Thymus (tissue), 11 donors: ENCODE data around the gene BUB1B. TPM values are rescaled to one million over a fixed set of nuclear protein-coding genes. Genes with fewer than 3 reads are reported as not detected.
A peak's percentile ranks its signal among the peaks of the same experiment; 100 is the strongest.

Source experiments
- DNase-seq, 9 donors: peaks; one replicate each; pipeline ENCODE4 v3.0.0-alpha.2; 2013; ENCODE audit warnings: low spot score in 9 of 9, low read depth in 6 of 9, missing footprints in 1 of 9
- H3K27ac ChIP-seq, 2 donors: one replicate each; pipeline ENCODE4 v1.5.1; 2013; ENCODE audit warnings: control low read depth in 1 of 2, low read depth in 1 of 2, low read length in 1 of 2, mild to moderate bottlenecking in 1 of 2, moderate library complexity in 1 of 2
- H3K27me3 ChIP-seq, 2 donors: one replicate each; pipeline ENCODE4 v1.5.1; 2013; ENCODE audit warnings: low read length in 1 of 2; ENCODE audit not compliant: control insufficient read depth in 2 of 2, insufficient read depth in 1 of 2
- H3K36me3 ChIP-seq, 2 donors: one replicate each; pipeline ENCODE4 v1.5.1; 2013; ENCODE audit warnings: low read length in 1 of 2, mild to moderate bottlenecking in 1 of 2, moderate library complexity in 1 of 2; ENCODE audit not compliant: control insufficient read depth in 2 of 2, insufficient read depth in 2 of 2
- H3K4me1 ChIP-seq, 2 donors: one replicate each; pipeline ENCODE4 v1.5.1; 2013; ENCODE audit warnings: low read length in 2 of 2; ENCODE audit not compliant: control insufficient read depth in 2 of 2, insufficient read depth in 2 of 2
- H3K4me3 ChIP-seq, 2 donors: one replicate each; pipeline ENCODE4 v1.5.1; 2013; ENCODE audit warnings: low read length in 2 of 2, control low read depth in 1 of 2, mild to moderate bottlenecking in 1 of 2
- H3K9me3 ChIP-seq, 2 donors: one replicate each; pipeline ENCODE4 v1.5.1; 2013; ENCODE audit warnings: low read length in 1 of 2, mild to moderate bottlenecking in 1 of 2; ENCODE audit not compliant: control insufficient read depth in 2 of 2, insufficient read depth in 1 of 2
- WGBS: extraction: QIAGEN DNeasy Blood & Tissue Kit; methylation state at CpG from one replicate; pipeline ENCODE4 v1.1.7; 2013; 5-methylcytosine and 5-hydroxymethylcytosine counted together
- polyA plus RNA-seq: library from polyadenylated mRNA; stranded (reverse); fragments of 200-250 nt; gene quantifications from one replicate; pipeline ENCODE4 v1.2.3, GENCODE V29; 2013
- total RNA-seq: library from RNA; stranded (reverse); fragments of 120-200 nt; gene quantifications from one replicate; pipeline ENCODE4 v1.2.4, GENCODE V29; 2013
- donor health status: healthy.

The BUB1B gene
- total and polyA plus RNA-seq, 2 donors, result 7.3 to 48.3 TPM

DNA sequence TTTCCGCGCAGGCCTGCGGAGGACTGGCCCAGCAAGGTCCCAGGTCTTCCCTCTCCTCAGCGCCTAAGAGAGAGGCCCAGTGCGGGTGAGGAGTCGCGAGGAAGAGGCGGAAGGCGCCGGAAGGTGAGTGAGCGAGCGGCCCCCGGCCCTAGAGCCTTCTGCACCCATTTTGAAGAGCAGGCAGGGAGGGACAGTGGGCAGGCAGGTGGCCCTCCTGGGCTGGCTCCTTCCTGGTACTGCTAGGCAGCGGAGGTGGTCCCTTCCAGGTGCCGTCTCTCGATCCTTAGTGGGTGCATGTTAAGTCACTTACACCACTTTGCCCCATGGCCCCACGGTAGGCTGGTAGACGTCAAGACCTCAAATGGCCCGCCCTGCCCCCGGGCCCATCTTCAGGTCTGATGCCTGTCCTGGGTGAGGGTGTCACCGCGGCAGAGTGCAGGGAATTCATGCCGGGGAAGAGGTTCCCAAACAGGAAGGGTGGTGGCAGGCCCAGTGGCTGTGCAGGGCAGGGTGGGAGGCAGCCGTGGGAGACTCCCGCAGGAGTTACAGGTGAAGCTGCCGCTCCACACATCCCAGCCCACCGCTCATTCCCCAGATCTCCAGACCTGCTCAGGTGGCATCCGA is 92.4 kb downstream of the BUB1B start:
- Histone ChIP-seq H3K36me3 (no peaks in the 10 kb centered on the region), H3K4me1 (peaks cover 9 to 11% of the 10 kb centered on the region in 2 donors), H3K27ac (no peak overlapping the region), H3K27me3 (peaks cover 29 to 69% of the 10 kb centered on the region in 2 donors), H3K4me3 (peak overlapping the region; percentile 29 to 54), H3K9me3 (no peaks in the 10 kb centered on the region)
- no peak for DNase-seq
- WGBS, result 44% methylated on average over 28 of the region's 28 CpGs

DNA sequence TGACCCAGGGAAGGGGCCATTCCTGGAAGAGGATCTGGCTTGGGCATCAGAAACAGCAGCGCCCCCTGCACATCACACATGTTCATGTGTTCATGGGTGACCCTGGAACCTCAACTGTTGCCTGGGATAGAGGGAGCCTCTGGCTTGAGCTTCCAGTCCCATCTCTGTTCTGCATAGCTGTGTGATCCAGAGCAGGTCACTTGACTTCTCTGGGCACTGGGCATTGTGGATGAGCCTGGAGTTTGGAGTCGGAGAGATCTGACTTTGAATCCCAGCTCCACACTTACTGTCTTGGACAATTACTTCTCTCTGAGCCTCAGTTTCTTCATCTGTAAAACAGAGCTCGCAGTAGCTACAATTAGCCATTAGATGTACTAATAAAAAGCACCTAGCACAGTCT is 93.6 kb downstream of the BUB1B start:
- DNase-seq, result no peak
- Histone ChIP-seq H3K4me1 (peaks cover 9 to 11% of the 10 kb centered on the region in 2 donors), H3K27me3 (peaks cover 29 to 71% of the 10 kb centered on the region in 2 donors), H3K9me3 (no peaks in the 10 kb centered on the region), H3K4me3 (no peak overlapping the region), H3K27ac (no peak overlapping the region), H3K36me3 (no peaks in the 10 kb centered on the region)
- WGBS, result 98% methylated on average over 3 of the region's 3 CpGs

DNA sequence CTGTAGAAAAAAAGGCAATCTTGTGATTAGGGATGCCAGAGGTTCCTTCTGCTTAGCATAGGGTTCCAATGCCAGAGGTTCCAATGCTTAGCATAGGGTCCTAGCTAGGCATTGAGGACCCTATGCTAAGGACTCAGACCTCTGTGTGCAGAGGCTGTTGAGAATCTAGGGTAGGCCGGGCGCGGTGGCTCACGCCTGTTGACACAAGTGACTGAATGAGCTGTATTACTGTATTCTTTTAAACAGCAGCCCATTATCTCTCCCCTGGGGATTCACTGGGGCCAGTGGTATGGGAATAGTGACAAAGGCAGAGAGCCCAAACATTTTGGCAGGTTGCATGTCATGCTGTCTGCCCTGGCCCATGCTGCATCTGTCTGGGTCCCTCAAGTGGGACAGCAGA is 94.2 kb downstream of the BUB1B start:
- Histone ChIP-seq H3K36me3 (no peaks in the 10 kb centered on the region), H3K4me1 (peaks cover 9 to 11% of the 10 kb centered on the region in 2 donors), H3K9me3 (no peaks in the 10 kb centered on the region), H3K27ac (no peak overlapping the region), H3K4me3 (no peak overlapping the region), H3K27me3 (peaks cover 29 to 68% of the 10 kb centered on the region in 2 donors)
- 99% methylated on average over 4 of the region's 4 CpGs for WGBS
- no peak for DNase-seq

DNA sequence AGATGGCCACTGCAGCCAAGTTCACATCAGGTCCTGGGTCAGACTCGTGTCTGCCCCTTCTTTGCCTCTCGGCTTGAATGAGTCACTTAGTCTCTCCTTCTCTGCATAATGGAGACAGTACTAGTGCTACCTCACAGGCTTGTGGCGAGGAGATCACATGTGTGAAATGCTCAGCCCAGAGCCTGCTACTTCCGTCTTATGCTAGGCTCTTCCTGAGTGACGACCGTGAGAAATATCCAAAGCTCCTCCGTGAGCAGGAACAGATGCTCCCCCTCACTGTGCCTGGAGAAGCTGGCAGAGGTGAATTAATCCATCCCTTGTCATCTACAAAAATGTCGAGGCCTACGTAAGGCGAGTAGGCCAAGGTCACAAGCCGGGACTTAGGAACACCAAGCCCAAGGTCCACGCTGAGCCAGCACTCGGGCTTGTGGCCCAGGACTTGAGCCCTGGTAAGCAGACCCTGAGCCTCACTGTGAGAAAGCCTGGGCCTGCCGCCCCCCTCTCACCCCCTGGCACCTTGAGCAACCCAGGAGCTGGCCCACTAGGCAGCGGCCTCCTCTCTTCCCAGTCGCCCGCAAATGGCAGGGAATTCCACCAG is 95.9 kb downstream of the BUB1B start:
- no peak for DNase-seq
- WGBS, result 94% methylated on average over 17 of the region's 17 CpGs
- Histone ChIP-seq H3K27ac (no peak overlapping the region), H3K9me3 (no peaks in the 10 kb centered on the region), H3K27me3 (peaks cover 19 to 52% of the 10 kb centered on the region in 2 donors), H3K4me1 (peaks cover 9 to 11% of the 10 kb centered on the region in 2 donors), H3K36me3 (no peaks in the 10 kb centered on the region), H3K4me3 (no peak overlapping the region)

DNA sequence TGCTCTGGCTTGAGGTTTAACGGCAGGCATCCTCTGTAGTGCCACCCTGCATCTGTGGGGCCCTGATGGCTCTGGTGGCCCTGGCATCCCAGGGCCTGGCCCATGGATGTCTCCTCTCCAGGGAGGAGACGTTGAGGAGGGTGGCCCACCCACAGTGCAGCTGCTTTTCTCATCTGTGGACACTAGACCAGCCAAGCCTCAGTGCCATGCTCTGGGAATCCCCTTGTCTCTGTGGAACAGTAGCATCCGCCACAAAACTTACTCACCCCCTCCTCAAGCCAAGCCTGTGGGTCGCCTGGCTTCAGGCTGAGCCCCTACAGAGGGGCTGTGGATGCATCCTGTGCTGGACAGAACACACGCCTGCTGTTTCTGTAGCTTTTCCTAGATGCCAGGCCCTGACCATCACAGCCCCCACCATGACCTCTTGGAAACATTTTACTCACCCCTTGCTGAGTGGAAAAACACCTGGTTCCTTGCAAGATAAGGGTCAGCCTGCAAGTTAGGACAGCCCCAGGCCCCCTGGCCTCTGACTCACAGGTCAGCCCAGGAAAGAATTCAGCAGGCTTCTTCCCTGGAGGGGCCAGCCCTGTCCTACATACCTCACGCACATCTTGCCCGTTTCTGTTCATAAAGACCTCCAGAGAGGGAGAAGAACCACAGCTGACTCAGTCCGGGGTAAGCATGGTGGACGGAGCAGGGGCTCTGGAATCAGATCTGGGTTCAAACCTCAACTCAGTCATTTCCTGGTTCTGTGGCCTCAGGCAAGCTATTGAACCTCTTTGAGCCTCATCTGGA is 97.0 kb downstream of the BUB1B start:
- no peaks in the 10 kb centered on the region for H3K9me3 ChIP-seq
- H3K27ac ChIP-seq, result no peak overlapping the region
- no peak overlapping the region for H3K4me3 ChIP-seq
- no peak for DNase-seq
- 97% methylated on average over 9 of the region's 9 CpGs for WGBS
- H3K27me3 ChIP-seq, result peaks cover 8 to 40% of the 10 kb centered on the region in 2 donors
- peaks cover 3 to 5% of the 10 kb centered on the region in 2 donors for H3K4me1 ChIP-seq
- no peaks in the 10 kb centered on the region for H3K36me3 ChIP-seq

DNA sequence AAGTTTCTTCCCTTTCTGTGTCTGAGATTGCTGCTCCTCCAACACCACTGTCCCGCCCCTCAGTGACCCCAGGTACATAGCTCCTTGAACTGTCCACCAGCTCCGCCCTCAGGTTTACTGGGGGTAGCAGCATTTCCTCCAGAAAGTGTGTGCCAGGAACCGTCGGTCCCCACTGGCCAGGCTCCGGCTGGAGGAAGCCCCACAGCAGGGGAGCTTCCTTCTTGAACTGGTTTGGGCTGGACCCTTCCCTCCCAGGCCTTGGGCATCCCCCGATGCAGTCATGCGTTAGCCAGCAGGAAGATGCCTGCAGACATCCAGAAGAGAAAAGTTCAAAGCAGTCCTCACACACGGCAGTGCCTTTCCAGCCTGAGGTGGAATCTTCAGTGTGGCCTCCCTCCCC is 97.7 kb downstream of the BUB1B start:
- Histone ChIP-seq H3K4me1 (peaks cover 0 to under 1% of the 10 kb centered on the region in 2 donors), H3K4me3 (no peak overlapping the region), H3K27ac (no peak overlapping the region), H3K36me3 (no peaks in the 10 kb centered on the region), H3K9me3 (no peaks in the 10 kb centered on the region), H3K27me3 (peaks cover 1 to 34% of the 10 kb centered on the region in 2 donors)
- 78% methylated on average over 8 of the region's 8 CpGs for WGBS
- DNase-seq, result no peak

DNA sequence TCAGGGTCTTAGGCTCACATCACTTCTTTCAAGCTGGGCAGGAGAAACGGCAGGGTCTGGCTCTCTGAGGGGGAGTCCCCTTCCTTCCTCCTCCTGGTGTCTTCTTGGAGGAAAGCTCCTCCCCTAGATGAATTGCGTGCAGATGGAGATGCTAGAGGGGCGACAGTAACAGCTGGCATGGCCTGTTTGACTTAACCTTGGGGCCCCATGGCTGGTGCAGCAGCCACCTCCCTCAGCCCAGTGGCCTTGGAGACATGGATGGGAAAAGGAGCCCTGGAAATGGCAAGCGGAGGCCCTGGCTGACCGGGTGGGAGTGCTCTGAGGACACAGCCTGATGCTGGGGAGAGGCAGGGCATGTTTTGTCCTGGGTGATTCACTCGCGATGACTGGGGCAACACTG is 98.2 kb downstream of the BUB1B start:
- Histone ChIP-seq H3K4me1 (no peaks in the 10 kb centered on the region), H3K36me3 (no peaks in the 10 kb centered on the region), H3K9me3 (no peaks in the 10 kb centered on the region), H3K4me3 (no peak overlapping the region), H3K27ac (no peak overlapping the region), H3K27me3 (peaks cover 0 to 29% of the 10 kb centered on the region in 2 donors)
- WGBS, result 68% methylated on average over 7 of the region's 7 CpGs
- no peak for DNase-seq

DNA sequence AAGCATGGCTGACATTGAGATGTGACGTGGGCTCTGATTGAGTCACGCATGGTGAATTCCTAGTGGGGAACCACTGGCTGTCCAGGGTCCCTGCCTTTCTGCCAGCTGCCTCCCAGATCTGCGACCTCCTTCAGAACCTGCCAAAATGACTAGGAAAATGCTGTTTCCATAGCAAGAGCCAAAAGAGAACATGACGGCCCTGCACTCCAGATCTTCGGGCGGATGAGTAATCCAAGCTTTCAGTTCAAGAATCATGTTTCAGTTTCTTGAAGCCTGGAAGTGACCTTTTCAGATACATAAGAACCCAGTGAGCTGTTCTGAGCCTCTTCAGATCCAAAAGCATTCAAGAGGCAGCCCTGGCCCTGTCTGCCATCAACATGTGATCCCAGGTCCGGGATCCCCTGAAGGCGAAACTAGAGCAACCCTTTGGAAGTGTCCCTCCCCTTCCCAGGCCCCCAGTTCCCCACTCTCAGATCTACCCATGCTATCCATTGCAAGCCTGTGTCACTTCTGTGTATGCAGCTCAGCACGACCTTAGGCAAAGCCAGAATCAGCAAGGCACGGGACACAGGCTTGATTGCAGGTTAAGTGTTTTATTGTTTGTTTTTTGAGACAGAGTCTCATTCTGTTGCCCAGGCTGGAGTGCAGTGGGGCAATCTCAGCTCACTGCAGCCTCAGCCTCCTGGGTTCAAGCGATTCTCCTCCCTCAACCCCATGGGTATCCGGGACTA is 102.3 kb downstream of the BUB1B start:
- Histone ChIP-seq H3K4me3 (no peak overlapping the region), H3K27ac (no peak overlapping the region), H3K4me1 (no peaks in the 10 kb centered on the region), H3K9me3 (no peaks in the 10 kb centered on the region), H3K27me3 (peaks cover 0 to 8% of the 10 kb centered on the region in 2 donors), H3K36me3 (no peaks in the 10 kb centered on the region)
- DNase-seq, result no peak
- 95% methylated on average over 12 of the region's 12 CpGs for WGBS
